Heart right ventricle (tissue), 16 donors: ENCODE measurements around the gene NMNAT3. TPM values are rescaled to one million over a fixed set of nuclear protein-coding genes. Genes with fewer than 3 reads are reported as not detected.
"Not testable (repeated sequence)": the region's sequence is repeated elsewhere in the genome, so short reads cannot be mapped to it uniquely, and the experiment has no call there.

ENCODE experiments used
- ATAC-seq, 8 donors: fragments of 200-7000 bp; cut with Tn5 transposase; one replicate each; pipeline ENCODE4 v1.9.1; 2020; ENCODE audit warnings: mild to moderate bottlenecking in 8 of 8, moderate library complexity in 8 of 8, moderate number of reproducible peaks in 1 of 8
- DNase-seq, 2 donors: peaks; one replicate each; pipeline ENCODE4 v3.0.0-alpha.2; 2020
- H3K27ac ChIP-seq, 10 donors: fragments of 200-600 bp; sonication (generic) in 2 of 10; one replicate each; pipeline versions ENCODE4 v1.5.0 to v1.8.0; 2020 to 2022; ENCODE audit warnings: mild to moderate bottlenecking in 3 of 10
- H3K27me3 ChIP-seq, 7 donors: fragments of 200-600 bp; one replicate each; pipeline ENCODE4 v1.8.0; 2021 to 2022; ENCODE audit warnings: mild to moderate bottlenecking in 2 of 7
- H3K36me3 ChIP-seq, 9 donors: fragments of 200-600 bp; sonication (generic) in 1 of 9; one replicate each; pipeline versions ENCODE4 v1.5.0 to v1.8.0; 2020 to 2022; ENCODE audit warnings: mild to moderate bottlenecking in 2 of 9
- H3K4me1 ChIP-seq, 9 donors: fragments of 200-600 bp; sonication (generic) in 1 of 9; one replicate each; pipeline versions ENCODE4 v1.5.0 to v1.8.0; 2020 to 2022; ENCODE audit warnings: mild to moderate bottlenecking in 4 of 9
- H3K4me3 ChIP-seq, 10 donors: fragments of 200-600 bp; sonication (generic) in 2 of 10; one replicate each; pipeline versions ENCODE4 v1.5.0 to v1.8.0; 2020 to 2022; ENCODE audit warnings: mild to moderate bottlenecking in 7 of 10, moderate library complexity in 2 of 10
- H3K9me3 ChIP-seq, 11 donors: fragments of 200-600 bp in 10 of 11; sonication (generic) in 2 of 11; one replicate each; pipeline versions ENCODE4 v1.5.0 to v1.8.0; 2013 to 2022; ENCODE audit warnings: mild to moderate bottlenecking in 2 of 11, control low read depth in 1 of 11, moderate library complexity in 1 of 11
- WGBS, 2 donors: extraction: QIAGEN DNeasy Blood & Tissue Kit; methylation state at CpG; one replicate each; pipeline ENCODE4 v1.1.7; 2013; ENCODE audit warnings: inconsistent platforms in 1 of 2; 5-methylcytosine and 5-hydroxymethylcytosine counted together
- intact Hi-C, 10 donors: fragments of 100-400 bp; cut with DNase I; formaldehyde crosslinking; loops; one replicate each; pipeline versions ENCODE4 v1.11.1 to v1.14.2; 2022
- polyA plus RNA-seq, 2 donors: library from polyadenylated mRNA; stranded (reverse); fragments of 200-250 nt; gene quantifications; one replicate each; pipeline ENCODE4 v1.2.3, GENCODE V29; 2013
- total RNA-seq, 10 donors: library from RNA; stranded (reverse); fragmentation: NEBNext Ultra II Directional in 3 of 10; extraction: Animal tissue kit (Norgen Biotek cat#: 25700) in 3 of 10; gene quantifications; one replicate each; pipeline versions ENCODE4 v1.2.1 to v1.2.4, GENCODE V29; 2021 to 2023
- TF ChIP-seq, protein P1 (sequence below), 9 donors: fragments of 200-600 bp; sonication (generic) in 2 of 9; IDR thresholded peaks; one replicate each; pipeline versions ENCODE4 v1.5.0 to v1.8.0; 2021 to 2022; ENCODE audit warnings: antibody characterized with exemption in 9 of 9, mild to moderate bottlenecking in 5 of 9, moderate library complexity in 1 of 9
- donor health status: Arrhythmogenic right ventricular cardiomyopathy.
- donor health status: ischemic (EF 13 %, LVEDD 7.1; RV severe dilation, severe dysfunction).
- donor health status: healthy with polysubstance abuse.
- donor health status: DM: no; HTN: yes; CAD: no.
- donor health status: DM: no; HTN: no; CAD: no.
- donor health status: ischemic (EF 25% LVEDD 6.9; RV normal size, moderate dysfunction).
- donor health status: ischemic (EF 25% LVEDD 5.7; RV mildly dilated, moderate dysfunction).
- donor health status: healthy.
- donor health status: DM: yes; HTN: yes; CAD: no.
- donor health status: Ischemic cardiomyopathy.
- donor health status: ischemic (EF 35%, LVEDD 5.7; RV mildly dilated, moderate dysfunction).
- donor health status: nonischemic (EF 11% LVEDD 7.7; RV severe dilation, severe dysfunction).
- donor health status: DM: yes; HTN: yes; CAD: no.
- donor health status: PGD.
- donor health status: ischemic (EF 29% LVEDD 5.4; RV normal size, mild dysfunction).
- donor health status: nonischemic (EF 23%, LVEDD 6.1; RV moderate dilation, normal function).

The NMNAT3 gene
- total and polyA plus RNA-seq, 12 donors, result 6.2 to 15.3 (median 12.7) TPM

GRCh38 chr3:139597947-139598346 lies 79.8 kb downstream of the NMNAT3 start:
- Histone ChIP-seq H3K4me1 (peaks cover 0 to 20% (median 9%) of the 10 kb centered on the region in 9 donors), H3K9me3 (peaks cover 0 to 13% (median 0%) of the 10 kb centered on the region in 11 donors), H3K27me3 (no peaks in the 10 kb centered on the region), H3K36me3 (no peaks in the 10 kb centered on the region), H3K4me3 (no peak overlapping the region), H3K27ac (peak overlapping the region in 1 of 10 donors; percentile 39)
- DNase-seq (no peak), ATAC-seq (peak in 5 of 8 donors; percentile 64 to 78 (median 70))
- TF ChIP-seq, protein P1, sequence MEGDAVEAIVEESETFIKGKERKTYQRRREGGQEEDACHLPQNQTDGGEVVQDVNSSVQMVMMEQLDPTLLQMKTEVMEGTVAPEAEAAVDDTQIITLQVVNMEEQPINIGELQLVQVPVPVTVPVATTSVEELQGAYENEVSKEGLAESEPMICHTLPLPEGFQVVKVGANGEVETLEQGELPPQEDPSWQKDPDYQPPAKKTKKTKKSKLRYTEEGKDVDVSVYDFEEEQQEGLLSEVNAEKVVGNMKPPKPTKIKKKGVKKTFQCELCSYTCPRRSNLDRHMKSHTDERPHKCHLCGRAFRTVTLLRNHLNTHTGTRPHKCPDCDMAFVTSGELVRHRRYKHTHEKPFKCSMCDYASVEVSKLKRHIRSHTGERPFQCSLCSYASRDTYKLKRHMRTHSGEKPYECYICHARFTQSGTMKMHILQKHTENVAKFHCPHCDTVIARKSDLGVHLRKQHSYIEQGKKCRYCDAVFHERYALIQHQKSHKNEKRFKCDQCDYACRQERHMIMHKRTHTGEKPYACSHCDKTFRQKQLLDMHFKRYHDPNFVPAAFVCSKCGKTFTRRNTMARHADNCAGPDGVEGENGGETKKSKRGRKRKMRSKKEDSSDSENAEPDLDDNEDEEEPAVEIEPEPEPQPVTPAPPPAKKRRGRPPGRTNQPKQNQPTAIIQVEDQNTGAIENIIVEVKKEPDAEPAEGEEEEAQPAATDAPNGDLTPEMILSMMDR (IDR thresholded peaks at IDR 0.05), result no peak
- WGBS, 2 donors, result 16 to 30% methylated on average over 1 of the region's 1 CpG
- intact Hi-C loops, result no loop called here

DNA sequence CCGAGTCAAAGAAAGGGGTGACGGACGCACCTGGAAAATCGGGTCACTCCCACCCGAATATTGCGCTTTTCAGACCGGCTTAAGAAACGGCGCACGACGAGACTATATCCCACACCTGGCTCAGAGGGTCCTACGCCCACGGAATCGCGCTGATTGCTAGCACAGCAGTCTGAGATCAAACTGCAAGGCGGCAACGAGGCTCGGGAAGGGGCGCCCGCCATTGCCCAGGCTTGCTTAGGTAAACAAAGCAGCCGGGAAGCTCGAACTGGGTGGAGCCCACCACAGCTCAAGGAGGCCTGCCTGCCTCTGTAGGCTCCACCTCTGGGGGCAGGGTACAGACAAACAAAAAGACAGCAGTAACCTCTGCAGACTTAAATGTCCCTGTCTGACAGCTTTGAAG lies 86.6 kb downstream of the NMNAT3 start:
- intact Hi-C loops, H3K4me1 ChIP-seq, H3K4me3 ChIP-seq, H3K27me3 ChIP-seq, DNase-seq, ATAC-seq, H3K27ac ChIP-seq, H3K36me3 ChIP-seq: not testable (repeated sequence)
- H3K9me3 ChIP-seq, result peaks cover 0 to 12% (median 0%) of the 10 kb centered on the region in 11 donors
- 83 to 86% methylated on average over 12 to 16 of the region's 22 CpGs for WGBS, 2 donors

DNA sequence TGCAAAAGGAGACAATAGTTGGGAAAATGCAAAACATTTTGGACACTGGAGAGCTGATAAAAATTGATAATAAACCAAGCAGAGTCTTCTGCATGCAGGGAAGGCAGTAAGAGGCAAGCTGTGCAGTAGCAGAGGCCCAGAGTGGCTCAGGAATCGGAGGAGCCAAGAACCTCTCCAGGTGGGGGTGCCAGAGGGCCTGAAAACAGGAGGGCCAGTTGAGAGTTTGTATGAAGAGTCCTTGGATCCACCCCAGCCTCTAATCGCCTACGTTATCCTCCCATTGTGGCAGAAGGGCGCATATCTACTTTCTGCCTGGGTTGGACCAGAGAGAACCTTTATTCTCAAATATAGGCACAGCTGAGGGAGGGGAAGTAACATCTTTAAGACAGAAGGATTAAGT lies 89.3 kb downstream of the NMNAT3 start:
- DNase-seq (peak; percentile 20 to 21), ATAC-seq (peak in 5 of 8 donors; percentile 57 to 80 (median 73))
- intact Hi-C loops, result loop anchor here in 6 of 10 donors (2.0 to 10.0 kb wide), 4 partner anchors 346 to 464 kb away; partner anchors contain the start of gene CLSTN2 (in 5 of the 6)

GRCh38 chr3:139587797-139588196 lies 90.0 kb downstream of the NMNAT3 start:
- Histone ChIP-seq H3K4me1 (peaks cover 0 to 7% (median 0%) of the 10 kb centered on the region in 9 donors), H3K4me3 (no peak overlapping the region), H3K36me3 (no peaks in the 10 kb centered on the region), H3K27ac (no peak overlapping the region), H3K9me3 (no peaks in the 10 kb centered on the region), H3K27me3 (no peaks in the 10 kb centered on the region)
- intact Hi-C loops, result loop anchor here in 6 of 10 donors (2.0 to 10.0 kb wide), 4 partner anchors 347 to 465 kb away; partner anchors contain the start of gene CLSTN2 (in 5 of the 6)
- DNase-seq, result no peak
- no peak for ATAC-seq
- TF ChIP-seq, protein P1 (IDR thresholded peaks at IDR 0.05), result no peak

More for the DNA sequence above, 89.3 kb downstream of the NMNAT3 start:
- Histone ChIP-seq H3K36me3 (no peaks in the 10 kb centered on the region), H3K4me1 (peaks cover 0 to 7% (median 0%) of the 10 kb centered on the region in 9 donors), H3K27ac (no peak overlapping the region), H3K4me3 (no peak overlapping the region), H3K9me3 (peaks cover 0 to 3% (median 0%) of the 10 kb centered on the region in 11 donors), H3K27me3 (no peaks in the 10 kb centered on the region)
- WGBS, 2 donors, result 79 to 91% methylated on average over 4 of the region's 4 CpGs
- TF ChIP-seq, protein P1 (IDR thresholded peaks at IDR 0.05), result peak in 7 of 9 donors; percentile 9 to 47 (median 32)

- no peak overlapping the region for H3K27ac ChIP-seq
- 90 to 92% methylated on average over 1 of the region's 1 CpG for WGBS, 2 donors
- TF ChIP-seq, protein P1 (IDR thresholded peaks at IDR 0.05), result no peak
- DNase-seq (no peak), ATAC-seq (no peak)
- H3K9me3 ChIP-seq, result no peaks in the 10 kb centered on the region
- H3K36me3 ChIP-seq, result no peaks in the 10 kb centered on the region
- intact Hi-C loops, result loop anchor here in 5 of 10 donors (5.0 to 10.0 kb wide), 3 partner anchors 348 to 466 kb away; partner anchors contain the start of gene CLSTN2 (in 4 of the 5)
- H3K4me3 ChIP-seq, result no peak overlapping the region
- H3K4me1 ChIP-seq, result peaks cover 0 to 7% (median 0%) of the 10 kb centered on the region in 9 donors
- H3K27me3 ChIP-seq, result no peaks in the 10 kb centered on the region
These were observed 91.3 kb downstream of the NMNAT3 start for GRCh38 chr3:139586420-139587017.
